Renal pelvis (tissue), 12 donors: ENCODE results near the gene TEKT1. TPM values are rescaled to one million over a fixed set of nuclear protein-coding genes. Genes with fewer than 3 reads are reported as not detected.
"Not testable (repeated sequence)": the region's sequence is repeated elsewhere in the genome, so short reads cannot be mapped to it uniquely, and the experiment has no call there.

ENCODE experiments used
- DNase-seq: peaks from one replicate; pipeline ENCODE4 v3.0.0-alpha.2; 2013
- long read RNA-seq, 16 experiments: transcript quantifications; one replicate each; lab custom pipeline, GENCODE V29; 2026
- polyA plus RNA-seq, 3 donors: library from polyadenylated mRNA; unstranded; fragments of 120-200 nt; gene quantifications; one replicate each; pipeline ENCODE4 v1.2.1, GENCODE V29; 2013; ENCODE audit not compliant: insufficient read length in 3 of 3

The TEKT1 gene
- polyA plus RNA-seq = under 1 TPM; 0.41 to 0.73 (median 0.71) TPM
- long read RNA-seq, donor 1, partial matches to known transcripts = 0 of 1 reads
- long read RNA-seq, donor 1, other reads (novel, unspliced or antisense) = 0 of 1 reads
- long read RNA-seq, donor 2 = 0 reads
- long read RNA-seq, donor 3 = 0 reads
- long read RNA-seq, donor 4 = 0 reads
- long read RNA-seq, donor 5 = 0 reads
- long read RNA-seq, donor 6 = 0 reads
- long read RNA-seq, donor 7 = 0 reads
- long read RNA-seq, donor 8 = 0 reads
- long read RNA-seq, donor 9 = 0 reads
- long read RNA-seq, donor 10 = 0 reads
- long read RNA-seq, donor 11 = 0 reads
- long read RNA-seq, donor 12 = 0 reads
- long read RNA-seq, donor 13 = 0 reads
- long read RNA-seq, donor 14 = 0 reads
- long read RNA-seq, donor 15 = 0 reads
- long read RNA-seq, donor 16 = 0 reads

- DNase-seq = peak; percentile 89
Measured at GRCh38 chr17:6831661-6832263, at the start of gene TEKT1. TEKT1 (minus strand) TSS chr17:6831729; CDS start chr17:6830376, 1,353 bp downstream.

GRCh38 chr17:6879221-6879975, 47.9 kb upstream of the TEKT1 start:
- DNase-seq = not testable (repeated sequence)

GRCh38 chr17:6875276-6875675, 43.7 kb upstream of the TEKT1 start:
- not testable (repeated sequence) for DNase-seq

- DNase-seq = no peak
Measured at GRCh38 chr17:6872936-6873335, 41.4 kb upstream of the TEKT1 start.

- DNase-seq = no peak
Measured at GRCh38 chr17:6870841-6871240, 39.3 kb upstream of the TEKT1 start.

GRCh38 chr17:6868582-6868981, 37.1 kb upstream of the TEKT1 start:
- peak; percentile 28 for DNase-seq

- no peak for DNase-seq
Measured at GRCh38 chr17:6867849-6868248, 36.3 kb upstream of the TEKT1 start.

- no peak for DNase-seq
Measured at GRCh38 chr17:6862825-6863224, 31.3 kb upstream of the TEKT1 start.

- DNase-seq = no peak
Measured at GRCh38 chr17:6862122-6862521, 30.6 kb upstream of the TEKT1 start.

GRCh38 chr17:6857904-6858303, 26.4 kb upstream of the TEKT1 start:
- DNase-seq = no peak

- no peak for DNase-seq
Measured at GRCh38 chr17:6857336-6857735, 25.8 kb upstream of the TEKT1 start.

GRCh38 chr17:6856051-6856450, 24.5 kb upstream of the TEKT1 start:
- DNase-seq = no peak

- peak; percentile 39 for DNase-seq
Measured at GRCh38 chr17:6853764-6854442, 22.4 kb upstream of the TEKT1 start.

- DNase-seq = not testable (repeated sequence)
Measured at GRCh38 chr17:6848545-6849179, 17.1 kb upstream of the TEKT1 start.

GRCh38 chr17:6846138-6846537, 14.6 kb upstream of the TEKT1 start:
- DNase-seq = not testable (repeated sequence)

- not testable (repeated sequence) for DNase-seq
Measured at GRCh38 chr17:6844406-6844805, 12.9 kb upstream of the TEKT1 start.

- DNase-seq = peak; percentile 52
Measured at GRCh38 chr17:6843241-6843880, 11.8 kb upstream of the TEKT1 start.

- DNase-seq = not testable (repeated sequence)
Measured at GRCh38 chr17:6841769-6842168, 10.2 kb upstream of the TEKT1 start.

- no peak for DNase-seq
Measured at GRCh38 chr17:6830383-6830986, 1.0 kb downstream of the TEKT1 start.

- DNase-seq = no peak
Measured at GRCh38 chr17:6823011-6823442, 8.5 kb downstream of the TEKT1 start.
